Ovary (tissue), 3 donors: ENCODE measurements around the gene SMAD5.

ENCODE experiments used
- CTCF ChIP-seq, 3 donors: fragments of 450-650 bp in 2 of 3; fragments of 200-600 bp in 1 of 3; IDR thresholded peaks; one replicate each; pipeline versions ENCODE4 v1.5.1 to v1.8.0; 2016 to 2022; ENCODE audit warnings: antibody characterized with exemption in 3 of 3, mild to moderate bottlenecking in 1 of 3
- EP300 ChIP-seq: sonication (generic); formaldehyde crosslinking; IDR thresholded peaks from one replicate; pipeline ENCODE4 v1.6.1; 2017; ENCODE audit warnings: antibody characterized with exemption
- POLR2A ChIP-seq: fragments of 450-650 bp; IDR thresholded peaks from one replicate; pipeline ENCODE4 v1.6.1; 2017; ENCODE audit warnings: antibody characterized with exemption, mild to moderate bottlenecking, moderate library complexity
- donor health status: DM: no; HTN: no; CAD: no.

- TF ChIP-seq CTCF (IDR thresholded peaks at IDR 0.05) = no peak
- TF ChIP-seq EP300 = no peak
- TF ChIP-seq POLR2A = no peak
Measured at GRCh38 chr5:136106351-136107031, 26.2 kb upstream of the SMAD5 start.
